A549 (cell line): ENCODE data around the gene ATP2A3.

Experiments used
- CTCF ChIP-seq: fragments of >200 bp; sonication (Bioruptor Twin); formaldehyde crosslinking; IDR thresholded peaks from 3 replicates; pipeline ENCODE4 v1.5.1; 2016
- FOSL2 ChIP-seq, 2 experiments: fragments of 450-650 bp in 1 of 2; fragments of >200 bp in 1 of 2; sonication (Bioruptor Twin) in 1 of 2; formaldehyde crosslinking; IDR thresholded peaks; 2 replicates each; pipeline versions ENCODE4 v1.5.0 to v1.6.1; 2016 to 2020; ENCODE audit warnings: mild to moderate bottlenecking in 1 of 2, moderate library complexity in 1 of 2
- RFX5 ChIP-seq: fragments of 450-650 bp; IDR thresholded peaks from 2 replicates; pipeline ENCODE4 v1.7.1; 2014; ENCODE audit warnings: antibody characterized with exemption, mild to moderate bottlenecking, moderate library complexity
- SMC3 ChIP-seq: fragments of >200 bp; sonication (Bioruptor Twin); formaldehyde crosslinking; IDR thresholded peaks from 3 replicates; pipeline ENCODE4 v1.6.1; 2018; ENCODE audit warnings: inconsistent platforms
- ZC3H11A ChIP-seq: fragments of 450-650 bp; IDR thresholded peaks from 2 replicates; pipeline ENCODE4 v1.6.1; 2014; ENCODE audit warnings: antibody characterized with exemption, mild to moderate bottlenecking
- TF ChIP-seq, protein P1 (sequence below): fragments of 200-600 bp; sonication (generic); IDR thresholded peaks from 2 replicates; pipeline ENCODE4 v1.6.1; 2016; ENCODE audit warnings: antibody characterized with exemption, mild to moderate bottlenecking, moderate library complexity

- TF ChIP-seq CTCF, result no peak
- no peak for TF ChIP-seq FOSL2 (IDR thresholded peaks at IDR 0.05)
- TF ChIP-seq FOSL2 (CRISPR knock-in tag; IDR thresholded peaks at IDR 0.05), result no peak
- no peak for TF ChIP-seq RFX5
- TF ChIP-seq ZC3H11A, result no peak
- TF ChIP-seq, protein P1, sequence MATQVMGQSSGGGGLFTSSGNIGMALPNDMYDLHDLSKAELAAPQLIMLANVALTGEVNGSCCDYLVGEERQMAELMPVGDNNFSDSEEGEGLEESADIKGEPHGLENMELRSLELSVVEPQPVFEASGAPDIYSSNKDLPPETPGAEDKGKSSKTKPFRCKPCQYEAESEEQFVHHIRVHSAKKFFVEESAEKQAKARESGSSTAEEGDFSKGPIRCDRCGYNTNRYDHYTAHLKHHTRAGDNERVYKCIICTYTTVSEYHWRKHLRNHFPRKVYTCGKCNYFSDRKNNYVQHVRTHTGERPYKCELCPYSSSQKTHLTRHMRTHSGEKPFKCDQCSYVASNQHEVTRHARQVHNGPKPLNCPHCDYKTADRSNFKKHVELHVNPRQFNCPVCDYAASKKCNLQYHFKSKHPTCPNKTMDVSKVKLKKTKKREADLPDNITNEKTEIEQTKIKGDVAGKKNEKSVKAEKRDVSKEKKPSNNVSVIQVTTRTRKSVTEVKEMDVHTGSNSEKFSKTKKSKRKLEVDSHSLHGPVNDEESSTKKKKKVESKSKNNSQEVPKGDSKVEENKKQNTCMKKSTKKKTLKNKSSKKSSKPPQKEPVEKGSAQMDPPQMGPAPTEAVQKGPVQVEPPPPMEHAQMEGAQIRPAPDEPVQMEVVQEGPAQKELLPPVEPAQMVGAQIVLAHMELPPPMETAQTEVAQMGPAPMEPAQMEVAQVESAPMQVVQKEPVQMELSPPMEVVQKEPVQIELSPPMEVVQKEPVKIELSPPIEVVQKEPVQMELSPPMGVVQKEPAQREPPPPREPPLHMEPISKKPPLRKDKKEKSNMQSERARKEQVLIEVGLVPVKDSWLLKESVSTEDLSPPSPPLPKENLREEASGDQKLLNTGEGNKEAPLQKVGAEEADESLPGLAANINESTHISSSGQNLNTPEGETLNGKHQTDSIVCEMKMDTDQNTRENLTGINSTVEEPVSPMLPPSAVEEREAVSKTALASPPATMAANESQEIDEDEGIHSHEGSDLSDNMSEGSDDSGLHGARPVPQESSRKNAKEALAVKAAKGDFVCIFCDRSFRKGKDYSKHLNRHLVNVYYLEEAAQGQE, result no peak
- no peak for TF ChIP-seq SMC3
Measured at GRCh38 chr17:3910420-3911270, 53.6 kb downstream of the ATP2A3 start.
